GM18867 (cell line): ENCODE results near the gene HSFX2.
"Not testable (repeated sequence)": the region's sequence is repeated elsewhere in the genome, so short reads cannot be mapped to it uniquely, and the experiment has no call there.

ENCODE experiments used
- ATAC-seq: cut with Tn5 transposase; IDR thresholded peaks from one replicate; pipeline ENCODE4 v1.9.1; 2021; ENCODE audit warnings: mild to moderate bottlenecking, moderate library complexity; ENCODE audit not compliant: unreplicated experiment

The HSFX2 gene

GRCh38 chrX:149590993-149591392 lies 4.1 kb downstream of the HSFX2 start:
- ATAC-seq = not testable (repeated sequence)

GRCh38 chrX:149587359-149587758 lies 7.8 kb downstream of the HSFX2 start, which contains the start of gene MAGEA9B:
Gene MAGEA9B, minus strand, starts transcription at chrX:149587459. Its CDS starts 4,280 bp downstream, at chrX:149583179.
- not testable (repeated sequence) for ATAC-seq

- not testable (repeated sequence) for ATAC-seq
These were observed 9.5 kb downstream of the HSFX2 start for GRCh38 chrX:149585631-149586030.

- ATAC-seq = peak; percentile 100
These were observed 21.7 kb downstream of the HSFX2 start for GRCh38 chrX:149573456-149573855.

- no peak for ATAC-seq
These were observed 22.4 kb downstream of the HSFX2 start for GRCh38 chrX:149572743-149573142.

GRCh38 chrX:149571770-149572169 lies 23.3 kb downstream of the HSFX2 start:
- ATAC-seq = no peak

- ATAC-seq = no peak
These were observed 24.4 kb downstream of the HSFX2 start for GRCh38 chrX:149570668-149571067.

- no peak for ATAC-seq
These were observed 25.3 kb downstream of the HSFX2 start for GRCh38 chrX:149569770-149570169.

- no peak for ATAC-seq
These were observed 26.3 kb downstream of the HSFX2 start for GRCh38 chrX:149568701-149569296.

- ATAC-seq = no peak
These were observed 27.3 kb downstream of the HSFX2 start for GRCh38 chrX:149567621-149568417.

- ATAC-seq = no peak
These were observed 31.8 kb downstream of the HSFX2 start for GRCh38 chrX:149563359-149563758.

- ATAC-seq = not testable (repeated sequence)
These were observed 39.9 kb downstream of the HSFX2 start for GRCh38 chrX:149555251-149555650.

- ATAC-seq = not testable (repeated sequence)
These were observed 43.2 kb downstream of the HSFX2 start for GRCh38 chrX:149551939-149552248.

- ATAC-seq = not testable (repeated sequence)
These were observed 43.7 kb downstream of the HSFX2 start for GRCh38 chrX:149551245-149551938.

GRCh38 chrX:149550454-149550853 lies 44.7 kb downstream of the HSFX2 start:
- ATAC-seq = not testable (repeated sequence)

- not testable (repeated sequence) for ATAC-seq
These were observed 45.4 kb downstream of the HSFX2 start, which contains the start of gene HSFX3 for GRCh38 chrX:149549701-149550100. Gene HSFX3, minus strand, starts transcription at chrX:149549924. Its CDS starts 72 bp downstream, at chrX:149549852.

- not testable (repeated sequence) for ATAC-seq
These were observed 47.3 kb downstream of the HSFX2 start for GRCh38 chrX:149547782-149548181.

- ATAC-seq = not testable (repeated sequence)
These were observed 48.2 kb downstream of the HSFX2 start for GRCh38 chrX:149546962-149547361.

GRCh38 chrX:149545545-149546543 lies 49.3 kb downstream of the HSFX2 start:
- not testable (repeated sequence) for ATAC-seq
